ENCODE data around the gene ZNF23. TPM values are rescaled to one million over a fixed set of nuclear protein-coding genes. Genes with fewer than 3 reads are reported as not detected.

ZNF23 gene
- total and polyA plus RNA-seq, 2 experiments from 2014 or later, result 5.3 to 7.1 TPM

GRCh38 chr16:71482569-71482968 is 20.5 kb upstream of the ZNF23 start:
- H3K4me2 ChIP-seq, result no peak overlapping the region
- H3K4me3 ChIP-seq, result no peak overlapping the region
- no peaks in the 10 kb centered on the region for H3K4me1 ChIP-seq (ENCODE audit: insufficient read depth)
- no peak for DNase-seq (ENCODE audit: low spot score)
- peaks cover 5% of the 10 kb centered on the region for H3K79me2 ChIP-seq
- H4K20me1 ChIP-seq (ENCODE audit: insufficient read depth, poor library complexity, severe bottlenecking), result no peaks in the 10 kb centered on the region
- H2AFZ ChIP-seq, result no peak overlapping the region
- no peak for TF ChIP-seq EZH2phosphoT487 (IDR thresholded peaks at IDR 0.05; ENCODE audit: low read depth, severe bottlenecking, unreplicated experiment)
- no peak for TF ChIP-seq EZH2 (IDR thresholded peaks at IDR 0.05; ENCODE audit: borderline replicate concordance)
- TF ChIP-seq CTCF (IDR thresholded peaks at IDR 0.05; ENCODE audit: poor library complexity), result no peak
- no peaks in the 10 kb centered on the region for H3K9me3 ChIP-seq (ENCODE audit: low read depth)
- WGBS (ENCODE audit: low lambda C conversion rate, missing lambda C conversion rate), result 88% methylated on average over 5 of the region's 5 CpGs
- H3K27me3 ChIP-seq, result no peaks in the 10 kb centered on the region
- no peaks in the 10 kb centered on the region for H3K9me2 ChIP-seq (replicated peaks; ENCODE audit: insufficient read depth)
- H3K27ac ChIP-seq, result no peak overlapping the region
- H3K36me3 ChIP-seq (replicated peaks; ENCODE audit: insufficient read depth, low read depth), result no peaks in the 10 kb centered on the region

- no peaks in the 10 kb centered on the region for H3K27me3 ChIP-seq
- no peak for DNase-seq (ENCODE audit: low spot score)
- peaks cover 5% of the 10 kb centered on the region for H3K79me2 ChIP-seq
- no peaks in the 10 kb centered on the region for H4K20me1 ChIP-seq (ENCODE audit: insufficient read depth, poor library complexity, severe bottlenecking)
- H3K4me3 ChIP-seq, result no peak overlapping the region
- no peaks in the 10 kb centered on the region for H3K36me3 ChIP-seq (replicated peaks; ENCODE audit: insufficient read depth, low read depth)
- no peak overlapping the region for H3K27ac ChIP-seq
- H2AFZ ChIP-seq, result no peak overlapping the region
- WGBS (ENCODE audit: low lambda C conversion rate, missing lambda C conversion rate), result 97% methylated on average over 2 of the region's 2 CpGs
- H3K4me2 ChIP-seq, result no peak overlapping the region
- H3K9me3 ChIP-seq (ENCODE audit: low read depth), result no peaks in the 10 kb centered on the region
- H3K4me1 ChIP-seq (ENCODE audit: insufficient read depth), result no peaks in the 10 kb centered on the region
- no peaks in the 10 kb centered on the region for H3K9me2 ChIP-seq (replicated peaks; ENCODE audit: insufficient read depth)
- no peak for TF ChIP-seq EZH2phosphoT487 (IDR thresholded peaks at IDR 0.05; ENCODE audit: low read depth, severe bottlenecking, unreplicated experiment)
- no peak for TF ChIP-seq EZH2 (IDR thresholded peaks at IDR 0.05; ENCODE audit: borderline replicate concordance)
- no peak for TF ChIP-seq CTCF (IDR thresholded peaks at IDR 0.05; ENCODE audit: poor library complexity)
Observed at GRCh38 chr16:71480956-71481355, 18.9 kb upstream of the ZNF23 start.

- no peak overlapping the region for H3K27ac ChIP-seq
- H3K4me3 ChIP-seq, result no peak overlapping the region
- H3K9me2 ChIP-seq (replicated peaks; ENCODE audit: insufficient read depth), result no peaks in the 10 kb centered on the region
- no peaks in the 10 kb centered on the region for H3K27me3 ChIP-seq
- no peak overlapping the region for H2AFZ ChIP-seq
- TF ChIP-seq CTCF (IDR thresholded peaks at IDR 0.05; ENCODE audit: poor library complexity) (peak; percentile 53), EZH2 (IDR thresholded peaks at IDR 0.05; ENCODE audit: borderline replicate concordance) (no peak)
- H3K36me3 ChIP-seq (replicated peaks; ENCODE audit: insufficient read depth, low read depth), result no peaks in the 10 kb centered on the region
- no peaks in the 10 kb centered on the region for H3K4me1 ChIP-seq (ENCODE audit: insufficient read depth)
- WGBS (ENCODE audit: low lambda C conversion rate, missing lambda C conversion rate), result 20% methylated on average over 3 of the region's 3 CpGs
- DNase-seq (ENCODE audit: low spot score), result peak; percentile 65
- no peaks in the 10 kb centered on the region for H4K20me1 ChIP-seq (ENCODE audit: insufficient read depth, poor library complexity, severe bottlenecking)
- H3K4me2 ChIP-seq, result no peak overlapping the region
- H3K79me2 ChIP-seq, result peaks cover 5% of the 10 kb centered on the region
- no peaks in the 10 kb centered on the region for H3K9me3 ChIP-seq (ENCODE audit: low read depth)
Observed at GRCh38 chr16:71479420-71479819, 17.4 kb upstream of the ZNF23 start.
